Brain microvascular endothelial cell (primary cell): ENCODE results near the gene PEX10.

ENCODE experiments used
- DNase-seq: peaks from one replicate; pipeline ENCODE4 v3.0.0-alpha.2; 2020
- H3K27ac ChIP-seq: fragments of 250-450 bp; sonication (Bioruptor Pico); 2 replicates; pipeline ENCODE4 v1.5.1; 2020; ENCODE audit warnings: mild to moderate bottlenecking, moderate library complexity
- H3K27me3 ChIP-seq: fragments of 250-450 bp; sonication (Bioruptor Pico); replicated peaks from 2 replicates; pipeline ENCODE4 v1.5.1; 2020; ENCODE audit warnings: mild to moderate bottlenecking
- H3K36me3 ChIP-seq: fragments of 250-450 bp; sonication (Bioruptor Pico); replicated peaks from 2 replicates; pipeline ENCODE4 v1.5.1; 2020; ENCODE audit warnings: mild to moderate bottlenecking
- H3K4me3 ChIP-seq: 2 replicates; pipeline ENCODE4 v1.5.1; 2011; ENCODE audit warnings: low read depth, mild to moderate bottlenecking, control low read depth, low read length, moderate library complexity
- CTCF ChIP-seq: IDR thresholded peaks from 2 replicates; pipeline ENCODE4 v1.5.1; 2011; ENCODE audit warnings: low read depth, mild to moderate bottlenecking, moderate library complexity, low read length, control low read depth, inconsistent platforms; ENCODE audit errors: missing control alignments
- in situ Hi-C: cut with HindIII; loops from 2 replicates; pipeline ENCODE4 v1.10.0; 2017; ENCODE audit warnings: low sequenced_read_pairs, low pct_ligation_motif_present

The PEX10 gene

GRCh38 chr1:2428490-2428889 lies 16.1 kb upstream of the PEX10 start:
- DNase-seq = no peak
- Histone ChIP-seq H3K27ac (no peak overlapping the region), H3K4me3 (no peak overlapping the region), H3K36me3 (no peaks in the 10 kb centered on the region), H3K27me3 (peaks cover 14% of the 10 kb centered on the region)
- TF ChIP-seq CTCF = no peak
- in situ Hi-C loops = no loop called here

GRCh38 chr1:2427976-2428375 lies 15.6 kb upstream of the PEX10 start:
- no peak for TF ChIP-seq CTCF

GRCh38 chr1:2427051-2427450 lies 14.7 kb upstream of the PEX10 start:
- H3K27ac ChIP-seq = no peak overlapping the region
- H3K4me3 ChIP-seq = no peak overlapping the region
- no peak for TF ChIP-seq CTCF
- DNase-seq = no peak
- in situ Hi-C loops = no loop called here
- H3K36me3 ChIP-seq = no peaks in the 10 kb centered on the region
- H3K27me3 ChIP-seq = no peaks in the 10 kb centered on the region

More at GRCh38 chr1:2427976-2428375, 15.6 kb upstream of the PEX10 start:
- DNase-seq = no peak
- in situ Hi-C loops = no loop called here
- Histone ChIP-seq H3K27ac (no peak overlapping the region), H3K27me3 (peaks cover 9% of the 10 kb centered on the region), H3K4me3 (no peak overlapping the region), H3K36me3 (no peaks in the 10 kb centered on the region)

- in situ Hi-C loops = no loop called here
Observed at GRCh38 chr1:2426540-2426939, 14.2 kb upstream of the PEX10 start.

GRCh38 chr1:2425892-2426291 lies 13.5 kb upstream of the PEX10 start:
- in situ Hi-C loops = no loop called here
- Histone ChIP-seq H3K27ac (no peak overlapping the region), H3K27me3 (no peaks in the 10 kb centered on the region), H3K36me3 (no peaks in the 10 kb centered on the region), H3K4me3 (no peak overlapping the region)
- DNase-seq = no peak
- no peak for TF ChIP-seq CTCF

More at GRCh38 chr1:2426540-2426939, 14.2 kb upstream of the PEX10 start:
- no peaks in the 10 kb centered on the region for H3K27me3 ChIP-seq
- TF ChIP-seq CTCF = no peak
- H3K4me3 ChIP-seq = no peak overlapping the region
- DNase-seq = no peak
- H3K36me3 ChIP-seq = no peaks in the 10 kb centered on the region
- no peak overlapping the region for H3K27ac ChIP-seq

- TF ChIP-seq CTCF = no peak
- Histone ChIP-seq H3K36me3 (no peaks in the 10 kb centered on the region), H3K27me3 (no peaks in the 10 kb centered on the region), H3K27ac (no peak overlapping the region), H3K4me3 (no peak overlapping the region)
- in situ Hi-C loops = loop anchor here (25.0 kb wide), 1 partner anchor 90 kb away; no protein-coding TSS in a partner anchor
- DNase-seq = no peak
Observed at GRCh38 chr1:2422523-2422922, 10.2 kb upstream of the PEX10 start.
